IMR-90 (cell line): ENCODE measurements around the gene KBTBD13. TPM values are rescaled to one million over a fixed set of nuclear protein-coding genes. Genes with fewer than 3 reads are reported as not detected.
"Not testable (repeated sequence)": the region's sequence is repeated elsewhere in the genome, so short reads cannot be mapped to it uniquely, and the experiment has no call there.

Experiments used
- ATAC-seq: fragments of 200-7000 bp; cut with Tn5 transposase; 2 replicates; pipeline ENCODE4 v1.9.1; 2020; ENCODE audit warnings: low read depth, mild to moderate bottlenecking, moderate library complexity
- BruUV-seq: library from RNA; stranded (reverse); fragments of 400-500 nt; replicated peaks from 2 replicates; lab custom pipeline; 2021; lab: Mats Ljungman, UMichigan
- CTCF ChIA-PET: fragments of 300-600 bp; formaldehyde crosslinking; extraction: SDS; loops from one replicate; lab custom pipeline; 2021; ENCODE audit warnings: antibody characterized with exemption; lab: Yijun Ruan, JAX
- POLR2A ChIA-PET: fragments of 300-600 bp; sonication (Branson Sonifier 250); formaldehyde crosslinking; loops from one replicate; lab custom pipeline; 2022; ENCODE audit warnings: antibody characterized with exemption; ENCODE audit not compliant: unreplicated experiment; lab: Charles Lee
- DNase-seq: peaks from one replicate; pipeline ENCODE4 v3.0.0; 2013
- H2AFZ ChIP-seq: replicated peaks from 2 replicates; pipeline ENCODE3; 2013; ENCODE audit warnings: low read length, mild to moderate bottlenecking; ENCODE audit not compliant: poor library complexity
- H2AK5ac ChIP-seq: 2 replicates; pipeline ENCODE4 v1.6.1; 2013; ENCODE audit warnings: low read depth, low read length, inconsistent platforms
- H2AK9ac ChIP-seq: replicated peaks from 2 replicates; pipeline ENCODE3; 2013; ENCODE audit warnings: mild to moderate bottlenecking, low read depth, low read length, moderate library complexity; ENCODE audit not compliant: poor library complexity
- H2BK120ac ChIP-seq: 2 replicates; pipeline ENCODE4 v1.6.1; 2013; ENCODE audit warnings: low read depth, low read length, inconsistent platforms
- H2BK15ac ChIP-seq: 3 replicates; pipeline ENCODE4 v1.6.1; 2013; ENCODE audit warnings: low read depth, low read length, inconsistent platforms
- H2BK20ac ChIP-seq: 2 replicates; pipeline ENCODE4 v1.6.1; 2013; ENCODE audit warnings: low read depth, mild to moderate bottlenecking, inconsistent platforms, low read length, moderate library complexity
- H2BK5ac ChIP-seq: 2 replicates; pipeline ENCODE4 v1.6.1; 2013; ENCODE audit warnings: mild to moderate bottlenecking, low read depth, low read length, inconsistent platforms; ENCODE audit not compliant: poor library complexity, severe bottlenecking
- H3K14ac ChIP-seq: replicated peaks from 2 replicates; pipeline ENCODE4 v1.6.1; 2013; ENCODE audit warnings: low read depth, low read length, inconsistent platforms
- H3K18ac ChIP-seq: 2 replicates; pipeline ENCODE4 v1.6.1; 2013; ENCODE audit warnings: low read depth, low read length, control low read depth
- H3K23ac ChIP-seq: 2 replicates; pipeline ENCODE4 v1.6.1; 2013; ENCODE audit warnings: low read depth, low read length, inconsistent platforms
- H3K27ac ChIP-seq: 2 replicates; pipeline ENCODE4 v1.5.1; 2013; ENCODE audit warnings: mild to moderate bottlenecking, control low read depth, low read length; ENCODE audit not compliant: insufficient read depth
- H3K27me3 ChIP-seq: 2 replicates; pipeline ENCODE4 v1.6.1; 2013; ENCODE audit warnings: low read length; ENCODE audit not compliant: control insufficient read depth, insufficient read depth
- H3K36me3 ChIP-seq: 2 replicates; pipeline ENCODE4 v1.6.1; 2013; ENCODE audit warnings: low read length, mixed read lengths; ENCODE audit not compliant: control insufficient read depth, insufficient read depth
- H3K4ac ChIP-seq: 2 replicates; pipeline ENCODE4 v1.6.1; 2013; ENCODE audit warnings: low read depth, low read length, inconsistent platforms
- H3K4me1 ChIP-seq: 2 replicates; pipeline ENCODE4 v1.6.1; 2013; ENCODE audit warnings: low read length, mixed read lengths; ENCODE audit not compliant: control insufficient read depth, insufficient read depth
- H3K4me2 ChIP-seq: 2 replicates; pipeline ENCODE4 v1.6.1; 2013; ENCODE audit warnings: low read depth, mild to moderate bottlenecking, control low read depth, low read length, moderate library complexity
- H3K4me3 ChIP-seq: 2 replicates; pipeline ENCODE4 v1.5.1; 2013; ENCODE audit warnings: low read depth, mild to moderate bottlenecking, control low read depth, low read length, moderate library complexity; ENCODE audit not compliant: insufficient read depth
- H3K56ac ChIP-seq: 2 replicates; pipeline ENCODE4 v1.6.1; 2013; ENCODE audit warnings: low read length, inconsistent platforms; ENCODE audit not compliant: insufficient read depth; ENCODE audit errors: extremely low read depth
- H3K79me1 ChIP-seq, 2 experiments: 2 replicates each; pipeline ENCODE4 v1.6.1; 2013; ENCODE audit warnings: low read length in 2 of 2, inconsistent platforms in 1 of 2, low read depth in 1 of 2
- H3K9ac ChIP-seq: 2 replicates; pipeline ENCODE4 v1.6.1; 2013; ENCODE audit warnings: low read depth, low read length, control low read depth
- H3K9me1 ChIP-seq: 2 replicates; pipeline ENCODE4 v1.6.1; 2013; ENCODE audit warnings: low read length, inconsistent platforms; ENCODE audit not compliant: insufficient read depth
- H3K9me3 ChIP-seq: 2 replicates; pipeline ENCODE4 v1.6.1; 2013; ENCODE audit warnings: low read length; ENCODE audit not compliant: control insufficient read depth, insufficient read depth
- H4K20me1 ChIP-seq: 2 replicates; pipeline ENCODE4 v1.6.1; 2013; ENCODE audit warnings: low read length, inconsistent platforms; ENCODE audit not compliant: insufficient read depth
- H4K5ac ChIP-seq: 2 replicates; pipeline ENCODE4 v1.6.1; 2013; ENCODE audit warnings: mild to moderate bottlenecking, low read depth, low read length, control low read depth
- H4K8ac ChIP-seq, 2 experiments: 2 replicates each; pipeline ENCODE4 v1.6.1; 2013; ENCODE audit warnings: low read depth in 2 of 2, low read length in 2 of 2, control low read depth in 1 of 2, inconsistent platforms in 1 of 2
- H4K91ac ChIP-seq: 2 replicates; pipeline ENCODE4 v1.6.1; 2013; ENCODE audit warnings: low read depth, low read length, inconsistent platforms; ENCODE audit not compliant: insufficient read depth
- BHLHE40 ChIP-seq: fragments of 150-350 bp; IDR thresholded peaks from 2 replicates; pipeline ENCODE4 v1.6.1; 2016; ENCODE audit warnings: mild to moderate bottlenecking, low read depth, low read length
- CEBPB ChIP-seq: IDR thresholded peaks from 2 replicates; pipeline ENCODE4 v1.6.1; 2012; ENCODE audit warnings: low read depth, low read length, improper control_type of control experiment
- WGBS, 2 experiments: methylation state at CpG; one replicate each; pipeline versions ENCODE4 v1.1.5 to v1.1.7; 2013; ENCODE audit warnings: missing lambda C conversion rate in 2 of 2; ENCODE audit not compliant: insufficient read length in 1 of 2; ENCODE audit errors: extremely low coverage in 2 of 2; 5-methylcytosine and 5-hydroxymethylcytosine counted together
- dilution Hi-C: fragments of 300-500 bp; cut with HindIII; formaldehyde crosslinking; loops from one replicate; pipeline ENCODE4 v1.14.3; 2018; ENCODE audit warnings: low sequenced_read_pairs; ENCODE audit not compliant: unreplicated experiment
- in situ Hi-C: fragments of 300-500 bp; cut with MboI; formaldehyde crosslinking; loops from 3 replicates; pipeline ENCODE4 v1.14.3; 2019; ENCODE audit warnings: low sequenced_read_pairs, inconsistent platforms, mixed read lengths
- intact Hi-C: fragments of 100-400 bp; cut with micrococcal nuclease; formaldehyde crosslinking; loops from 2 replicates; pipeline ENCODE4 v1.10.0; 2022
- polyA plus RNA-seq, 3 experiments: library from polyadenylated mRNA; depleted of rRNA; stranded (reverse); fragments of >200 nt; gene quantifications; 2 replicates each; pipeline ENCODE4 v1.2.3, GENCODE V29; 2012; ENCODE audit warnings: low replicate concordance in 1 of 3
- total RNA-seq: library from RNA; depleted of rRNA; stranded (reverse); fragments of >200 nt; gene quantifications from 2 replicates; pipeline ENCODE4 v1.2.3, GENCODE V29; 2012
- TF ChIP-seq, protein P1 (sequence below): fragments of 150-350 bp; IDR thresholded peaks from 2 replicates; pipeline ENCODE4 v1.6.1; 2017; ENCODE audit warnings: mild to moderate bottlenecking, antibody characterized with exemption, low read length, low read depth

The KBTBD13 gene
- total and polyA plus RNA-seq, 2 of the 4 experiments (the other 2 are of a cell fraction): not detected

DNA sequence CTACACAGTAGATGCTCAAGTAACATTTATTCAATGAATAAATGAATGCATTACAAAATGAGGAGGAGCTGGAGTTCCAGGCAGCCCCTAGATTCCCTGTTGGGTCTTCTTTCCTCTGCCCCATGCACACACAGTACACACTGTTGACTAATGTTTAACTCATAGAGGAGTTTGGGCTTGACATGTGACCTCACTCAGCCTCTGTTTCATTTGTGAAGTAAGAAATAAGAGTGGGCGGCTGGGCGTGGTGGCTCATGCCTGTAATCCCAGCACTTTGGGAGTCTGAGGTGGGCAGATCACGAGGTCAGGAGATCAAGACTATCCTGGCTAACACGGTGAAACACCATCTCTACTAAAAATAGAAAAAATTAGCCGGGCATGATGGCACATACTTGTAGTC is 32.3 kb upstream of the KBTBD13 start:
- H4K5ac ChIP-seq, H3K23ac ChIP-seq, POLR2A ChIA-PET, H4K91ac ChIP-seq, H4K20me1 ChIP-seq, H3K56ac ChIP-seq, H3K9ac ChIP-seq, H3K9me3 ChIP-seq, dilution Hi-C loops, in situ Hi-C loops, H2BK5ac ChIP-seq, H2BK15ac ChIP-seq, H2AFZ ChIP-seq, H2AK5ac ChIP-seq, H3K36me3 ChIP-seq, H4K8ac ChIP-seq, H3K27me3 ChIP-seq, H3K27ac ChIP-seq, intact Hi-C loops, BruUV-seq, H3K79me1 ChIP-seq, H3K18ac ChIP-seq, H3K4ac ChIP-seq, H3K4me3 ChIP-seq, H2BK20ac ChIP-seq, H2BK120ac ChIP-seq: not testable (repeated sequence)
- Histone ChIP-seq H3K14ac (peak overlapping the region; percentile 77), H3K4me1 (peaks cover 15% of the 10 kb centered on the region), H2AK9ac (peak overlapping the region; percentile 68), H3K9me1 (peaks cover 15% of the 10 kb centered on the region), H3K4me2 (peak overlapping the region; percentile 23; the same call in 1 of the 2 replicates)
- DNase-seq (peak; percentile 88), ATAC-seq (peak; percentile 88)
- CTCF ChIA-PET: interaction anchor here (0.6 to 1.9 kb wide), 2 partner anchors 57 to 59 kb away, joined by 3 to 7 read pairs; no protein-coding TSS in a partner anchor
- TF ChIP-seq, protein P1, sequence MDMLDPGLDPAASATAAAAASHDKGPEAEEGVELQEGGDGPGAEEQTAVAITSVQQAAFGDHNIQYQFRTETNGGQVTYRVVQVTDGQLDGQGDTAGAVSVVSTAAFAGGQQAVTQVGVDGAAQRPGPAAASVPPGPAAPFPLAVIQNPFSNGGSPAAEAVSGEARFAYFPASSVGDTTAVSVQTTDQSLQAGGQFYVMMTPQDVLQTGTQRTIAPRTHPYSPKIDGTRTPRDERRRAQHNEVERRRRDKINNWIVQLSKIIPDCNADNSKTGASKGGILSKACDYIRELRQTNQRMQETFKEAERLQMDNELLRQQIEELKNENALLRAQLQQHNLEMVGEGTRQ: peak; percentile 70
- TF ChIP-seq BHLHE40: 0 out of 2 replicates have a peak, but pooled peaks have one; percentile 10
- peak; percentile 29; the same call in 1 of the 2 replicates for TF ChIP-seq CEBPB
- no CpG with 5 or more reads among the region's 5 CpGs for WGBS, 2 experiments
